HCT116 (cell line): ENCODE data around the gene STAM2. TPM values are rescaled to one million over a fixed set of nuclear protein-coding genes. Genes with fewer than 3 reads are reported as not detected.

Experiments used
- ATAC-seq: fragments of 200-7000 bp; cut with Tn5 transposase; 2 replicates; pipeline ENCODE4 v1.9.1; 2020; ENCODE audit warnings: mild to moderate bottlenecking, moderate library complexity
- BruUV-seq: library from RNA; stranded (reverse); fragments of 400-500 nt; replicated peaks from 2 replicates; lab custom pipeline; 2021; lab: Mats Ljungman, UMichigan
- CTCF ChIA-PET: fragments of 300-600 bp; sonication (Branson Sonifier 250); formaldehyde crosslinking; loops from one replicate; lab custom pipeline; 2021; ENCODE audit warnings: antibody characterized with exemption; lab: Charles Lee
- POLR2A ChIA-PET: fragments of 300-600, 350-600 bp; sonication (Branson Sonifier 250); formaldehyde crosslinking; loops from one replicate; lab custom pipeline; 2021; ENCODE audit warnings: antibody characterized with exemption; lab: Charles Lee
- RAD21 ChIA-PET, 2 experiments: fragments of 300-600 bp; sonication (Branson Sonifier 250); formaldehyde crosslinking; loops; one replicate each; lab custom pipeline; 2023; ENCODE audit warnings: low total read pairs in 2 of 2; ENCODE audit not compliant: uncharacterized antibody in 2 of 2, unreplicated experiment in 2 of 2, low non-redundant PET in 1 of 2; lab: Charles Lee
- DNase-seq: peaks from one replicate; pipeline ENCODE4 v3.0.0-alpha.2; 2010; ENCODE audit warnings: low read depth, low spot score
- H2AFZ ChIP-seq: fragments of 200-600 bp; shearing (Covaris generic), sonication (generic); 2 replicates; pipeline ENCODE4 v1.6.1; 2017; ENCODE audit warnings: low read depth, mixed run types, mixed read lengths, antibody characterized with exemption, low read length; ENCODE audit not compliant: poor library complexity, severe bottlenecking
- H3K27ac ChIP-seq: 2 replicates; pipeline ENCODE4 v1.5.1; 2012; ENCODE audit warnings: low read depth, low read length
- H3K27me3 ChIP-seq: fragments of 200-600 bp; sonication (generic); 2 replicates; pipeline ENCODE4 v1.6.1; 2016; ENCODE audit warnings: mixed run types, low read length, mixed read lengths; ENCODE audit not compliant: insufficient read depth
- H3K36me3 ChIP-seq, 2 experiments: fragments of 200-500 bp in 1 of 2; fragments of 200-600 bp in 1 of 2; sonication (Bioruptor generic) in 1 of 2; sonication (generic) in 1 of 2; 2 replicates each; pipeline versions ENCODE4 v1.5.1 to v1.6.1; 2014 to 2016; ENCODE audit warnings: low read length in 2 of 2, inconsistent platforms in 1 of 2, mixed read lengths in 1 of 2, mixed run types in 1 of 2; ENCODE audit not compliant: insufficient read depth in 2 of 2, control insufficient read depth in 1 of 2
- H3K4me1 ChIP-seq, 2 experiments: fragments of 200-600 bp in 1 of 2; sonication (generic) in 1 of 2; 2 replicates each; pipeline versions ENCODE4 v1.5.1 to v1.6.1; 2012 to 2017; ENCODE audit warnings: low read length in 2 of 2, inconsistent platforms in 1 of 2, mild to moderate bottlenecking in 1 of 2, mixed read lengths in 1 of 2, mixed run types in 1 of 2, moderate library complexity in 1 of 2; ENCODE audit not compliant: insufficient read depth in 2 of 2, control insufficient read depth in 1 of 2
- H3K4me2 ChIP-seq: fragments of 200-600 bp; sonication (generic); 2 replicates; pipeline ENCODE4 v1.6.1; 2017; ENCODE audit warnings: mixed run types, low read length, mixed read lengths
- H3K4me3 ChIP-seq, 2 experiments: fragments of 200-600 bp in 1 of 2; sonication (generic) in 1 of 2; replicated peaks in 1 of 2; 2 replicates each; pipeline ENCODE4 v1.5.1; 2011 to 2016; ENCODE audit warnings: low read length in 2 of 2, control low read depth in 1 of 2, low read depth in 1 of 2, mild to moderate bottlenecking in 1 of 2, mixed read lengths in 1 of 2, mixed run types in 1 of 2
- H3K79me2 ChIP-seq: fragments of 200-600 bp; sonication (generic); 2 replicates; pipeline ENCODE4 v1.6.1; 2017; ENCODE audit warnings: mild to moderate bottlenecking, mixed run types, low read length, moderate library complexity, mixed read lengths; ENCODE audit not compliant: insufficient read depth
- H3K9ac ChIP-seq: fragments of 200-600 bp; sonication (generic); 2 replicates; pipeline ENCODE4 v1.6.1; 2016; ENCODE audit warnings: low read length, mixed read lengths
- H3K9me2 ChIP-seq: fragments of 200-600 bp; sonication (generic), shearing (Covaris generic); 2 replicates; pipeline ENCODE4 v1.6.1; 2017; ENCODE audit warnings: mixed run types, mild to moderate bottlenecking, moderate library complexity; ENCODE audit not compliant: insufficient read depth
- H3K9me3 ChIP-seq, 2 experiments: fragments of 200-500 bp in 1 of 2; fragments of 200-600 bp in 1 of 2; sonication (Bioruptor generic) in 1 of 2; sonication (generic) in 1 of 2; 2 replicates each; pipeline ENCODE4 v1.6.1; 2014 to 2017; ENCODE audit warnings: low read length in 2 of 2, mixed read lengths in 2 of 2, inconsistent platforms in 1 of 2, low read depth in 1 of 2, mild to moderate bottlenecking in 1 of 2, mixed run types in 1 of 2, moderate library complexity in 1 of 2; ENCODE audit not compliant: control insufficient read depth in 1 of 2, insufficient read depth in 1 of 2
- H4K20me1 ChIP-seq: fragments of 200-600 bp; sonication (generic), shearing (Covaris generic); 2 replicates; pipeline ENCODE4 v1.6.1; 2017; ENCODE audit warnings: mixed run types, mild to moderate bottlenecking, moderate library complexity; ENCODE audit not compliant: insufficient read depth
- CBX3 ChIP-seq: IDR thresholded peaks from 2 replicates; pipeline ENCODE4 v1.6.1; 2012; ENCODE audit warnings: low read depth
- ELF1 ChIP-seq: IDR thresholded peaks from 2 replicates; pipeline ENCODE4 v1.6.1; 2012; ENCODE audit warnings: low read depth, borderline replicate concordance
- EZH2 ChIP-seq: fragments of 200-600 bp; sonication (generic); IDR thresholded peaks from 2 replicates; pipeline ENCODE4 v1.6.1; 2017; ENCODE audit warnings: antibody characterized with exemption, mixed run types
- EZH2phosphoT487 ChIP-seq: fragments of 200-600 bp; IDR thresholded peaks from 2 replicates; pipeline ENCODE4 v1.6.1; 2018; ENCODE audit warnings: antibody characterized with exemption, borderline replicate concordance
- FOSL1 ChIP-seq: IDR thresholded peaks from 2 replicates; pipeline ENCODE4 v1.6.1; 2012; ENCODE audit warnings: low read depth
- JUND ChIP-seq: IDR thresholded peaks from 2 replicates; pipeline ENCODE4 v1.6.1; 2012
- MAX ChIP-seq: IDR thresholded peaks from 2 replicates; pipeline ENCODE4 v1.6.1; 2012
- RAD21 ChIP-seq: IDR thresholded peaks from 2 replicates; pipeline ENCODE4 v1.6.1; 2012; ENCODE audit warnings: low read depth, mild to moderate bottlenecking
- REST ChIP-seq: IDR thresholded peaks from 2 replicates; pipeline ENCODE4 v1.6.1; 2012; ENCODE audit warnings: low read depth
- SIN3A ChIP-seq: IDR thresholded peaks from 2 replicates; pipeline ENCODE4 v1.6.1; 2012; ENCODE audit warnings: low read depth
- SRF ChIP-seq: IDR thresholded peaks from 2 replicates; pipeline ENCODE4 v1.6.1; 2012; ENCODE audit warnings: low read depth
- TCF7L2 ChIP-seq: IDR thresholded peaks from 2 replicates; pipeline ENCODE4 v1.7.0; 2011; ENCODE audit warnings: borderline replicate concordance, inconsistent platforms; ENCODE audit not compliant: insufficient read depth, insufficient read length; ENCODE audit errors: extremely low read depth
- YY1 ChIP-seq: IDR thresholded peaks from 2 replicates; pipeline ENCODE4 v1.6.1; 2011; ENCODE audit warnings: low read length, low read depth, moderate library complexity, mild to moderate bottlenecking; ENCODE audit not compliant: insufficient replicate concordance; ENCODE audit errors: extremely low read depth
- ZBTB33 ChIP-seq: IDR thresholded peaks from 2 replicates; pipeline ENCODE4 v1.6.1; 2011; ENCODE audit warnings: mild to moderate bottlenecking, low read length, moderate library complexity; ENCODE audit not compliant: insufficient replicate concordance; ENCODE audit errors: extremely low read depth
- ZFX ChIP-seq: fragments of 450-650 bp; IDR thresholded peaks from 2 replicates; pipeline ENCODE4 v1.6.1; 2017
- intact Hi-C: fragments of 100-400 bp; cut with micrococcal nuclease; formaldehyde crosslinking; loops from 2 replicates; pipeline ENCODE4 v1.10.0; 2022
- total RNA-seq: library from RNA; stranded (reverse); gene quantifications from one replicate; pipeline ENCODE4 v1.2.1, GENCODE V29; 2021; ENCODE audit not compliant: unreplicated experiment

Gene STAM2
- total RNA-seq, 1 experiment from 2014 or later = 19.2 TPM

- H3K4me2 ChIP-seq = no peak overlapping the region
- RAD21 ChIA-PET = no interaction called here
- no peak overlapping the region for H2AFZ ChIP-seq
- CTCF ChIA-PET = no interaction called here
- ATAC-seq (no peak), DNase-seq (no peak)
- H3K4me3 ChIP-seq = no peak overlapping the region
- no peaks in the 10 kb centered on the region for H3K9me3 ChIP-seq
- no peaks in the 10 kb centered on the region for H3K27me3 ChIP-seq
- no peaks in the 10 kb centered on the region for H3K4me1 ChIP-seq
- H3K36me3 ChIP-seq = no peaks in the 10 kb centered on the region
- H3K9me2 ChIP-seq = no peaks in the 10 kb centered on the region
- H3K79me2 ChIP-seq = no peaks in the 10 kb centered on the region
- no peaks in the 10 kb centered on the region for H4K20me1 ChIP-seq
- BruUV-seq = no TSS peak
- intact Hi-C loops = no loop called here
- no peak overlapping the region for H3K27ac ChIP-seq
- TF ChIP-seq SIN3A (no peak), FOSL1 (no peak)
- TF ChIP-seq, all 23 proteins: peak for 0
- POLR2A ChIA-PET = no interaction called here
- H3K9ac ChIP-seq = no peak overlapping the region
These were observed 107.3 kb downstream of the STAM2 start for GRCh38 chr2:152068226-152068625.

GRCh38 chr2:152067823-152068222 lies 107.7 kb downstream of the STAM2 start:
- POLR2A ChIA-PET = no interaction called here
- no peak for DNase-seq
- BruUV-seq = no TSS peak
- no peaks in the 10 kb centered on the region for H3K27me3 ChIP-seq
- H3K79me2 ChIP-seq = no peaks in the 10 kb centered on the region
- no peaks in the 10 kb centered on the region for H3K9me2 ChIP-seq
- no peak overlapping the region for H2AFZ ChIP-seq
- no peak overlapping the region for H3K4me3 ChIP-seq
- RAD21 ChIA-PET = no interaction called here
- no peaks in the 10 kb centered on the region for H4K20me1 ChIP-seq
- H3K27ac ChIP-seq = no peak overlapping the region
- no peak overlapping the region for H3K4me2 ChIP-seq
- no peak overlapping the region for H3K9ac ChIP-seq
- no peak for ATAC-seq
- CTCF ChIA-PET = no interaction called here
- H3K9me3 ChIP-seq = no peaks in the 10 kb centered on the region
- H3K4me1 ChIP-seq = no peaks in the 10 kb centered on the region
- no peaks in the 10 kb centered on the region for H3K36me3 ChIP-seq
- intact Hi-C loops = no loop called here
- TF ChIP-seq SRF (no peak), MAX (no peak), RAD21 (no peak), CBX3 (no peak), REST (no peak), ELF1 (no peak), EZH2 (no peak), ZFX (no peak), EZH2phosphoT487 (no peak), TCF7L2 (no peak), YY1 (no peak), JUND (no peak), SIN3A (no peak), ZBTB33 (no peak)
